Measurements from ENCODE around the gene GALNT4. TPM values are rescaled to one million over a fixed set of nuclear protein-coding genes. Genes with fewer than 3 reads are reported as not detected.

Gene GALNT4
- total and polyA plus RNA-seq, 9 of the 15 experiments (the other 6 are each of a cell fraction or from before 2014, with no cell fraction given): 1.2 to 4.6 (median 3.4) TPM

DNA sequence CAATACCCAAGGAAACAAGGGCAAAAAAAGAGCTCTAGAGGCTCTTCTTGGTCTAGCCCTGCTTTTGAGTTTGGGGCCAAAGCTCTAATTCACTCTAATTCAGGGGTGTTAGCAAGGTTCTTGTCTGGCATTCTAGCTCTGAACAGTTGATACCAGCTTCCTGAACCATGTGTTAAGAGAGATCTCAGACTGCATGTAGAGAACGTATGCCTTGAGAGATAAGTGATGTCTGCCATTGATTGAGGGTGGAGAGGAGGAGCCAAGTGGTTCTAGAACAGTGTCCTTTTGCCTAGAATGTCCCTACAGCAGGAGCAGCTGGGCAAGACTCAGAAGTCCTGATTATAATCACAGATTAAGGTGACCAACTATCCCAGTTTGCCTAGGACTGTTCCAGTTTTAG, 19.4 kb upstream of the GALNT4 start (continued):
- TF ChIP-seq, protein P1, sequence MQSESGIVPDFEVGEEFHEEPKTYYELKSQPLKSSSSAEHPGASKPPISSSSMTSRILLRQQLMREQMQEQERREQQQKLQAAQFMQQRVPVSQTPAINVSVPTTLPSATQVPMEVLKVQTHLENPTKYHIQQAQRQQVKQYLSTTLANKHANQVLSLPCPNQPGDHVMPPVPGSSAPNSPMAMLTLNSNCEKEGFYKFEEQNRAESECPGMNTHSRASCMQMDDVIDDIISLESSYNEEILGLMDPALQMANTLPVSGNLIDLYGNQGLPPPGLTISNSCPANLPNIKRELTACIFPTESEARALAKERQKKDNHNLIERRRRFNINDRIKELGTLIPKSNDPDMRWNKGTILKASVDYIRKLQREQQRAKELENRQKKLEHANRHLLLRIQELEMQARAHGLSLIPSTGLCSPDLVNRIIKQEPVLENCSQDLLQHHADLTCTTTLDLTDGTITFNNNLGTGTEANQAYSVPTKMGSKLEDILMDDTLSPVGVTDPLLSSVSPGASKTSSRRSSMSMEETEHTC (IDR thresholded peaks at IDR 0.05): no peak
- TF ChIP-seq, protein P2, sequence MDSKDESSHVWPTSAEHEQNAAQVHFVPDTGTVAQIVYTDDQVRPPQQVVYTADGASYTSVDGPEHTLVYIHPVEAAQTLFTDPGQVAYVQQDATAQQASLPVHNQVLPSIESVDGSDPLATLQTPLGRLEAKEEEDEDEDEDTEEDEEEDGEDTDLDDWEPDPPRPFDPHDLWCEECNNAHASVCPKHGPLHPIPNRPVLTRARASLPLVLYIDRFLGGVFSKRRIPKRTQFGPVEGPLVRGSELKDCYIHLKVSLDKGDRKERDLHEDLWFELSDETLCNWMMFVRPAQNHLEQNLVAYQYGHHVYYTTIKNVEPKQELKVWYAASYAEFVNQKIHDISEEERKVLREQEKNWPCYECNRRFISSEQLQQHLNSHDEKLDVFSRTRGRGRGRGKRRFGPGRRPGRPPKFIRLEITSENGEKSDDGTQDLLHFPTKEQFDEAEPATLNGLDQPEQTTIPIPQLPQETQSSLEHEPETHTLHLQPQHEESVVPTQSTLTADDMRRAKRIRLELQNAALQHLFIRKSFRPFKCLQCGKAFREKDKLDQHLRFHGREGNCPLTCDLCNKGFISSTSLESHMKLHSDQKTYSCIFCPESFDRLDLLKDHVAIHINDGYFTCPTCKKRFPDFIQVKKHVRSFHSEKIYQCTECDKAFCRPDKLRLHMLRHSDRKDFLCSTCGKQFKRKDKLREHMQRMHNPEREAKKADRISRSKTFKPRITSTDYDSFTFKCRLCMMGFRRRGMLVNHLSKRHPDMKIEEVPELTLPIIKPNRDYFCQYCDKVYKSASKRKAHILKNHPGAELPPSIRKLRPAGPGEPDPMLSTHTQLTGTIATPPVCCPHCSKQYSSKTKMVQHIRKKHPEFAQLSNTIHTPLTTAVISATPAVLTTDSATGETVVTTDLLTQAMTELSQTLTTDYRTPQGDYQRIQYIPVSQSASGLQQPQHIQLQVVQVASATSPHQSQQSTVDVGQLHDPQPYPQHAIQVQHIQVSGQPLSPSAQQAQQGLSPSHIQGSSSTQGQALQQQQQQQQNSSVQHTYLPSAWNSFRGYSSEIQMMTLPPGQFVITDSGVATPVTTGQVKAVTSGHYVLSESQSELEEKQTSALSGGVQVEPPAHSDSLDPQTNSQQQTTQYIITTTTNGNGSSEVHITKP (IDR thresholded peaks at IDR 0.05; ENCODE audit: partially characterized antibody): no peak
- no peak for TF ChIP-seq KLF16 (IDR thresholded peaks at IDR 0.05)
- no peak for TF ChIP-seq NELFE (IDR thresholded peaks at IDR 0.05; ENCODE audit: insufficient read depth, insufficient read length)
- TF ChIP-seq SMARCA5 (IDR thresholded peaks at IDR 0.05): no peak
- TF ChIP-seq CCNT2 (IDR thresholded peaks at IDR 0.05; ENCODE audit: borderline replicate concordance, extremely low read depth, insufficient read length, low read depth, low read length): no peak
- TF ChIP-seq ETS2 (tag; IDR thresholded peaks at IDR 0.05; ENCODE audit: borderline replicate concordance, poor library complexity, severe bottlenecking): no peak
- TF ChIP-seq, protein P3, sequence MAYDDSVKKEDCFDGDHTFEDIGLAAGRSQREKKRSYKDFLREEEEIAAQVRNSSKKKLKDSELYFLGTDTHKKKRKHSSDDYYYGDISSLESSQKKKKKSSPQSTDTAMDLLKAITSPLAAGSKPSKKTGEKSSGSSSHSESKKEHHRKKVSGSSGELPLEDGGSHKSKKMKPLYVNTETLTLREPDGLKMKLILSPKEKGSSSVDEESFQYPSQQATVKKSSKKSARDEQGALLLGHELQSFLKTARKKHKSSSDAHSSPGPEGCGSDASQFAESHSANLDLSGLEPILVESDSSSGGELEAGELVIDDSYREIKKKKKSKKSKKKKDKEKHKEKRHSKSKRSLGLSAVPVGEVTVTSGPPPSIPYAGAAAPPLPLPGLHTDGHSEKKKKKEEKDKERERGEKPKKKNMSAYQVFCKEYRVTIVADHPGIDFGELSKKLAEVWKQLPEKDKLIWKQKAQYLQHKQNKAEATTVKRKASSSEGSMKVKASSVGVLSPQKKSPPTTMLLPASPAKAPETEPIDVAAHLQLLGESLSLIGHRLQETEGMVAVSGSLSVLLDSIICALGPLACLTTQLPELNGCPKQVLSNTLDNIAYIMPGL (CRISPR knock-in tag; IDR thresholded peaks at IDR 0.05): no peak
- no peak for TF ChIP-seq XRCC4 (IDR thresholded peaks at IDR 0.05; ENCODE audit: extremely low read depth, insufficient read depth, insufficient read length)
- TF ChIP-seq, protein P4, sequence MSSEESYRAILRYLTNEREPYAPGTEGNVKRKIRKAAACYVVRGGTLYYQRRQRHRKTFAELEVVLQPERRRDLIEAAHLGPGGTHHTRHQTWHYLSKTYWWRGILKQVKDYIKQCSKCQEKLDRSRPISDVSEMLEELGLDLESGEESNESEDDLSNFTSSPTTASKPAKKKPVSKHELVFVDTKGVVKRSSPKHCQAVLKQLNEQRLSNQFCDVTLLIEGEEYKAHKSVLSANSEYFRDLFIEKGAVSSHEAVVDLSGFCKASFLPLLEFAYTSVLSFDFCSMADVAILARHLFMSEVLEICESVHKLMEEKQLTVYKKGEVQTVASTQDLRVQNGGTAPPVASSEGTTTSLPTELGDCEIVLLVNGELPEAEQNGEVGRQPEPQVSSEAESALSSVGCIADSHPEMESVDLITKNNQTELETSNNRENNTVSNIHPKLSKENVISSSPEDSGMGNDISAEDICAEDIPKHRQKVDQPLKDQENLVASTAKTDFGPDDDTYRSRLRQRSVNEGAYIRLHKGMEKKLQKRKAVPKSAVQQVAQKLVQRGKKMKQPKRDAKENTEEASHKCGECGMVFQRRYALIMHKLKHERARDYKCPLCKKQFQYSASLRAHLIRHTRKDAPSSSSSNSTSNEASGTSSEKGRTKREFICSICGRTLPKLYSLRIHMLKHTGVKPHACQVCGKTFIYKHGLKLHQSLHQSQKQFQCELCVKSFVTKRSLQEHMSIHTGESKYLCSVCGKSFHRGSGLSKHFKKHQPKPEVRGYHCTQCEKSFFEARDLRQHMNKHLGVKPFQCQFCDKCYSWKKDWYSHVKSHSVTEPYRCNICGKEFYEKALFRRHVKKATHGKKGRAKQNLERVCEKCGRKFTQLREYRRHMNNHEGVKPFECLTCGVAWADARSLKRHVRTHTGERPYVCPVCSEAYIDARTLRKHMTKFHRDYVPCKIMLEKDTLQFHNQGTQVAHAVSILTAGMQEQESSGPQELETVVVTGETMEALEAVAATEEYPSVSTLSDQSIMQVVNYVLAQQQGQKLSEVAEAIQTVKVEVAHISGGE (CRISPR knock-in tag; IDR thresholded peaks at IDR 0.05): no peak
- TF ChIP-seq YBX1 (IDR thresholded peaks at IDR 0.05): no peak
- TF ChIP-seq, protein P5, sequence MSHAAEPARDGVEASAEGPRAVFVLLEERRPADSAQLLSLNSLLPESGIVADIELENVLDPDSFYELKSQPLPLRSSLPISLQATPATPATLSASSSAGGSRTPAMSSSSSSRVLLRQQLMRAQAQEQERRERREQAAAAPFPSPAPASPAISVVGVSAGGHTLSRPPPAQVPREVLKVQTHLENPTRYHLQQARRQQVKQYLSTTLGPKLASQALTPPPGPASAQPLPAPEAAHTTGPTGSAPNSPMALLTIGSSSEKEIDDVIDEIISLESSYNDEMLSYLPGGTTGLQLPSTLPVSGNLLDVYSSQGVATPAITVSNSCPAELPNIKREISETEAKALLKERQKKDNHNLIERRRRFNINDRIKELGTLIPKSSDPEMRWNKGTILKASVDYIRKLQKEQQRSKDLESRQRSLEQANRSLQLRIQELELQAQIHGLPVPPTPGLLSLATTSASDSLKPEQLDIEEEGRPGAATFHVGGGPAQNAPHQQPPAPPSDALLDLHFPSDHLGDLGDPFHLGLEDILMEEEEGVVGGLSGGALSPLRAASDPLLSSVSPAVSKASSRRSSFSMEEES (CRISPR knock-in tag; IDR thresholded peaks at IDR 0.05): no peak
- no peak for TF ChIP-seq SMAD1 (IDR thresholded peaks at IDR 0.05; ENCODE audit: low read depth, low read length, partially characterized antibody)
- TF ChIP-seq SMARCA4 (IDR thresholded peaks at IDR 0.05): 0 out of 2 replicates have a peak, but pooled peaks have one; percentile 23
- TF ChIP-seq CBFA2T3 (IDR thresholded peaks at IDR 0.05): peak; percentile 76
- no peak for TF ChIP-seq ELF4 (CRISPR knock-in tag; IDR thresholded peaks at IDR 0.05)
- TF ChIP-seq CHD2 (IDR thresholded peaks at IDR 0.05; ENCODE audit: low read depth, low read length): no peak
